Mesothelial cell of epicardium (in vitro differentiated cells): Measurements from ENCODE around the gene NCOA1. TPM values are rescaled to one million over a fixed set of nuclear protein-coding genes. Genes with fewer than 3 reads are reported as not detected.

Source experiments
- DNase-seq, 2 experiments: peaks; one replicate each; pipeline ENCODE4 v3.0.0; 2021; ENCODE audit warnings: low spot score in 2 of 2; ENCODE audit not compliant: unreplicated experiment in 2 of 2
- H3K27ac Mint-ChIP-seq: 2 replicates; pipeline ENCODE4 v1.8.0; 2021; ENCODE audit warnings: mixed read lengths
- H3K27me3 Mint-ChIP-seq: 2 replicates; pipeline ENCODE4 v1.8.0; 2021; ENCODE audit warnings: low read depth, mixed read lengths
- H3K36me3 Mint-ChIP-seq: 2 replicates; pipeline ENCODE4 v1.8.0; 2021; ENCODE audit warnings: mixed read lengths
- H3K4me1 Mint-ChIP-seq: 2 replicates; pipeline ENCODE4 v1.8.0; 2021; ENCODE audit warnings: mixed read lengths
- H3K4me3 Mint-ChIP-seq: 2 replicates; pipeline ENCODE4 v1.8.0; 2021; ENCODE audit warnings: mild to moderate bottlenecking, moderate library complexity, mixed read lengths
- H3K9me3 Mint-ChIP-seq: 2 replicates; pipeline ENCODE4 v1.8.0; 2021; ENCODE audit warnings: mixed read lengths
- CTCF ChIP-seq: fragments of 200-600 bp; sonication (generic); IDR thresholded peaks from one replicate; pipeline ENCODE4 v1.5.0; 2021; ENCODE audit warnings: antibody characterized with exemption; ENCODE audit not compliant: unreplicated experiment
- total RNA-seq: library from RNA; stranded (reverse); gene quantifications from 3 replicates; pipeline ENCODE4 v1.2.1, GENCODE V29; 2021

The NCOA1 gene
- total RNA-seq, 1 donor from 2014 or later = 35.1 TPM

DNA sequence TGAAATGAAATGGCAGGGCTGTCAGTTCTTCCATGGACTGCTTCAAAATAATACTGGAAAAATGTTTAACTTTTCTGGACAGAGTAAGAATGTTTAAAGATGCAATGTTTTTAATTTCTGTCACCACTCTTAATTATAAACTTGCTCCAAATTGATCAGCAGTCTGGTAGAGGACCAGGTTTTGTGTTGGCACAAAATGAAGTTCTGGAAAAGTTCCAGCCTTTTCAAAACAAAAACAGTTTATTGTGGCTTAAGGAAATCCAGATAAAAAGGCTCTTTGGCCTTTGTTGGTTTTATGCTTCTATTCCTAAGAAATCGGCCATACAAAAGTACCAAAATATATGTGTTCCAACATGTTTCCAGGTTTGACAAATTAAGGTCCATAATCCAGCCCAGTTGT lies 253.3 kb downstream of the NCOA1 start:
- Mint-ChIP-seq H3K9me3 (no peaks in the 10 kb centered on the region), H3K27ac (no peak overlapping the region), H3K27me3 (no peaks in the 10 kb centered on the region), H3K4me1 (peaks cover 2% of the 10 kb centered on the region), H3K4me3 (no peak overlapping the region), H3K36me3 (peaks cover 19% of the 10 kb centered on the region)
- no peak for TF ChIP-seq CTCF
- no peak for DNase-seq

GRCh38 chr2:24745825-24746224 lies 254.8 kb downstream of the NCOA1 start:
- no peak overlapping the region for H3K27ac Mint-ChIP-seq
- peaks cover 2% of the 10 kb centered on the region for H3K4me1 Mint-ChIP-seq
- DNase-seq = no peak
- TF ChIP-seq CTCF = no peak
- no peaks in the 10 kb centered on the region for H3K27me3 Mint-ChIP-seq
- H3K4me3 Mint-ChIP-seq = no peak overlapping the region
- no peaks in the 10 kb centered on the region for H3K9me3 Mint-ChIP-seq
- peaks cover 23% of the 10 kb centered on the region for H3K36me3 Mint-ChIP-seq

DNA sequence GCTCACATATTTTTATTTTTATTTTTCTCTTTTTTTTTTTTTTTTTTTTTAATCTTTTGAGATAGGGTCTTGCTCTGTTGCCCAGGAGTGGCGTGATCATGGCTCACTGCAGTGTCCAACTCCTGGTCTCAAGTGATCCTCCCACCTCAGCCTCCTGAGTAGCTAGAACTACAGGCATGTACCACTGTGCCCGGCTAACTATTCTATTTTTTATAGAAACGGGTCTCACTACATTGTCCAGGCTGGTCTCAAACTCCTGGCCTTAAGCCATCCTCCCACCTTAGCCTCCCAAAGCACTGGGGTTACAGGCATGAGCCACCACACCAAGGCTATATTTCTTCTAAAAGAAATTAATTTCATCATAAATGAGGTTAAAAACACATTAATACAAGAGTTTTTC lies 256.2 kb downstream of the NCOA1 start:
- Mint-ChIP-seq H3K36me3 (peaks cover 16% of the 10 kb centered on the region), H3K4me1 (peaks cover 2% of the 10 kb centered on the region), H3K27me3 (no peaks in the 10 kb centered on the region), H3K4me3 (no peak overlapping the region), H3K27ac (no peak overlapping the region), H3K9me3 (no peaks in the 10 kb centered on the region)
- no peak for TF ChIP-seq CTCF
- DNase-seq = no peak

- H3K4me3 Mint-ChIP-seq = no peak overlapping the region
- H3K36me3 Mint-ChIP-seq = peaks cover 13% of the 10 kb centered on the region
- no peaks in the 10 kb centered on the region for H3K9me3 Mint-ChIP-seq
- H3K27ac Mint-ChIP-seq = no peak overlapping the region
- H3K4me1 Mint-ChIP-seq = no peaks in the 10 kb centered on the region
- no peak for TF ChIP-seq CTCF
- no peak for DNase-seq
- H3K27me3 Mint-ChIP-seq = no peaks in the 10 kb centered on the region
Observed at GRCh38 chr2:24749069-24749691, 258.1 kb downstream of the NCOA1 start.

- TF ChIP-seq CTCF = no peak
- Mint-ChIP-seq H3K27ac (no peak overlapping the region), H3K4me1 (no peaks in the 10 kb centered on the region), H3K27me3 (no peaks in the 10 kb centered on the region), H3K9me3 (no peaks in the 10 kb centered on the region), H3K36me3 (peaks cover 13% of the 10 kb centered on the region), H3K4me3 (no peak overlapping the region)
- DNase-seq = no peak
Observed at GRCh38 chr2:24754985-24755705, 264.1 kb downstream of the NCOA1 start.
